HPDE6-E6E7 (cell line): ENCODE measurements around the gene PRKG1.
A peak's percentile ranks its signal among the peaks of the same experiment; 100 is the strongest.
"Not testable (repeated sequence)": the region's sequence is repeated elsewhere in the genome, so short reads cannot be mapped to it uniquely, and the experiment has no call there.

Experiments used
- DNase-seq: peaks from one replicate; pipeline ENCODE4 v3.0.0; 2011; ENCODE audit warnings: missing footprints; ENCODE audit errors: extremely low spot score

PRKG1 gene

DNA sequence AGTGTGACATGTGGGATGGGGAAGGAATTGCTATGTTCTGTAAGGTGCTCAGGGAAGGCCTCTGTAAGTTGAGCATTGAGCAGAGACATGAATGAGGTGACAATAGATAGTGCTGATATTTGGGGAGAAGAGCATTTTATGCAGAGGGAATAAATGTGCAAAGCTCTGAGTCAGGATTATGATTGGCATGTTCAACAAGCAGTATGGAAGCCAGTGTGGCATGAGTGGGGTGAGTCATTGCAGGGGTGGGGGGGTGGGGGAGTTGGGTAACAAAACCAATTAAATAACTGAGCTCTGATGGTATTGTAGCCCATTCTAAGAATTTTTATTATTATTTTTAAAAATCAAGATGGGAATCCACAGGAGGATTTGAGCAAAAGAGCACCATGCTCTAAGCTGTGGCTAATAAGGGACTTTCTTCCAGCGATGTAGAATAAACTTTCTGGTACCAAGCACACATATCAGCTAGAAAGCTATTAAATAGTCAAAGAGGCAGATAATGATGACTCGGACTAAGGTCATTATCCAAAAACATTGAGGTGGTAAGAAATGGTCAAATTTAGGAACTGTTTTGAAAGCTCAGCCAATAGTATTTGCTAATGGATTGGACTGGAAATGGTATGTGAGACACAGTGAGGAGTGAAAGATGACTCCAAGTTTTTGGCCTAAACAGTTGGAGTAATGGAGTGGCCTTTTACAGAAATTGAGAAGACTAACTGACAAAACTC, 96.4 kb downstream of the PRKG1 start:
- peak; percentile 5 for DNase-seq

DNA sequence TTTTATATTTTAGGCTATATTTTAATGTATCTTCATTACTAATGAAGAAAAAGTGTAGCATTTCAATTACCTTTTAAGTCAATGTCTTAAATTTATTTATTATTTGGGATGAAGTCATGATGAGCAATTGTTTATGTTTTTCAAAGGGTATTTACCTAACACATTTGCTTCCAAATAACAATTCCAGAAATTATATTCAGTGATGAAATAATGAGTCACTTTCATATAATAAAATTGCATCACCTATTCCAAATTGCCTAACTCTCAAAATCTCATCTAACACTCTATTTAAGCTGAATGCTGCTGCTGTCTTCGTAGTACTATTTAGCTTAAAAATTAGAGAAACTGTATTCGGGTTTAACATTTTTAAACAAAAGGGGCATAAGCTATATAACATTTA, 97.7 kb downstream of the PRKG1 start:
- no peak for DNase-seq

DNA sequence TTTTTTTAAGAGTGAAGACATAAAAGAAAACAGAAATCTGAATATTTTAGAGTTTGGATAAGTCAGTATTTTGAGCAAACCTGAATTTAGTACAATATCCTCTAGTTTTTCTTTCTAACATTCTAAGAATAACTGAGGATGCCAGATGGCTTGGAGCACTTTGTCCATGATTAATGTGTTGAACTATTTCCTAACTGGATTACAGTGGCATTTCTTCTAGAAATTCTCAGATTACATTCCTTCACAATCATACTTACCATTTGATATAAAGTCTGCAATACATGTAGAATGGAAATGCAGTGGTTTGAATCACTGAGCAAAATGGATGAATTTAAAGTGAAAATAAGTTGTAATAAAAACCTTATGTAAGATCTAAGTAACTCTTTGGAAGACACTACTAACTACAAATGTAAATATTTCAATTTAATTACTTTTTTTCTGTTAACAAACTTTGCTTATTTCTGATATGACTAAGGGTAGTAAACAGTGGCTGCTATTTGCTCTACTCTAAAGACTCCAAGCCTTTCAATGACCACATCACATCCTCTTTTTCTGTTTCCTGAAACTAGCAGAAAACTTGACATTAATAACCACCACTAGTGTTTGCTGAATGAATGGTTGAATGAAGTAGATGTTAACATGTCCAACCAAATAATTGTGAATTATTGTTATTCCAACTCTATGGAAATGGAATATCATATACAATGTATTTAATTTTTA, 102.8 kb downstream of the PRKG1 start:
- DNase-seq, result no peak

DNA sequence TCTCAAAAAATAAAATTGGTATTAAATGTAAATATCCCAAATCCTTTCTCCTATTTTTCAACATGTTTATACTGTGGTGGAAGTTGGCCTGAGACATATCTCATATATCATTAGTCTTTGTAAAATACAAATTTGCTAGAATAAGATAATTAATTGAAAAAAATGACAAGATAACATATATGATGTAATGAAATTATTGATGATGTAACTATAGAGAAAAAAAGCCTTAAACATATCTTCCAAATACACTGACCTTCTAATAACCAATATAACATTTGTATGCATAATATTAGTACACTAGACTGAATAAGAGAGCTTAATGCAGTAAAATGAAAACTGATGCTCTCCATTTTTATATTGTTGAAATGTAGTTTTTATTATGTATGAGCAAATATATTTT, 104.3 kb downstream of the PRKG1 start:
- no peak for DNase-seq

DNA sequence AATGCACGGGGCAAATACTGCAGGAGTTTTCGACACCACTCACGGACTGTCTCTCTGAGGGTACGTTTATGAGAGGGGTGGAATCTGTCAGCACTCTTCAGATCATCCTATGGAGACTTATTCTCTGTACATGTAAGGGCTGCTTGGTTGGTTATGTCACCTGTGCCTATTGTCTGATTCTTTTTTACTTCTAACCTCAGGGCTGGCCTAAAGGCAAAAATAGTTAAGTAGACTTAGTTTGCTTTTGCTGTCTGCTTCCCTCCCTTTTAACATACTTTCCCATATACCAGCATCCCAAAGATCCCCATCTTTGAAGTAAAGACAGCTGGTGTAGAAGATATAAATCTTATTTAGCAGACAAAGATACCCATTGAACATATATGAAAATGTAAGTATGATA, 105.9 kb downstream of the PRKG1 start:
- DNase-seq, result no peak

DNA sequence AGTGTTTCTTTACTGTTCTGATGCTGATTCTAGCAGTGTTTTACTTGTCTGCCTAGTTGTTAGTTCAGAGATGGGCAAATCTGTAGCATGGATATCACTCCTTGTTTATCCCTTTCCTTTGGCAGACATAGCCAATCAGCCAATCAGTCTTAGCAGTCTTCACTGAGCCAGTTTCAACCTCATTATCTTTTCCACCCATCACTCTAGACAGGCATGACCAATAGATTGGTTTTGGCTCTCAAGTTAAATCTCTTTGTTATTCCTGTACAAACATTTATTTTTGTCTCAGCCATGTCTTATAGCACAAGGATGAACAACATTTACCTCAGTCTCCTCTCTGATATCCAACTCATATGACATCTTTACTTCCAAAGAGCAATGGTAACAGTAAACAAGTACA, 109.5 kb downstream of the PRKG1 start:
- no peak for DNase-seq

DNA sequence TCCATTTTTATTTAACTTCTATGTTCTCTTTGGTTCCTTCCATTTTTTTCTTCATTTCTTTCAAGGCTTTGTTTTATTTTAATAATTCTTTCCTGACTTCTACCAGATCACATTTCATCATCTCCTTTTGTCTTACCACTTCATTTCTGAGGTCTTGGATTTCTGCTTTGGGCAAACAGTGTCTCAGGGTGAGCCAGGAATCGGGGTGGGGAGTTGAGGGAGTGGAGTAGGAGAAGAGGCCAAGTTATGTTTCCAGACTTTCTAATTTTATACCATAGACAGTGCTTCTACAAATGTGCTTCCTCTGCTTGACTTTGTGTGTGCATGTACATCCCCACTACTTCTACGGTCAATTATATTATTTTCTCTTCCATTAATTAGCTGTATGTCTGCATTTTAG, 112.1 kb downstream of the PRKG1 start:
- no peak for DNase-seq

DNA sequence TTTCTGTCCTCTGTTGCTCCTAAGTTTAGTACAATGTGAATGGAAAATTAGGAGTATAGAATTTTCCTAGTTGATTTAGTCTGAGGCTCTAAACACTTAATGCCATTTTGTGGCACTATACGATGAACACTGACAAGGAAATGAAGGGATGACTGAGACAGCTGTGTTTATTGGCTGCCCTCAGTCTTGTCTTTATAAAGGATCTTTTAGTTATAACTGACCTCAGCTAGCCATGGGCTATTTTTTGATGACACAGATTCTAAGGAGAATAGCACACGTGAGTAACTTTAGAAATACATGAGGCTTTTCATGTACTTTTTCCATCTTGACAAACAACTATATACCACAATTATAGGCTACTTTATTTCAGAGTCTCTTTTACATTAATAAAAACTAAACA, 113.7 kb downstream of the PRKG1 start:
- DNase-seq, result no peak

DNA sequence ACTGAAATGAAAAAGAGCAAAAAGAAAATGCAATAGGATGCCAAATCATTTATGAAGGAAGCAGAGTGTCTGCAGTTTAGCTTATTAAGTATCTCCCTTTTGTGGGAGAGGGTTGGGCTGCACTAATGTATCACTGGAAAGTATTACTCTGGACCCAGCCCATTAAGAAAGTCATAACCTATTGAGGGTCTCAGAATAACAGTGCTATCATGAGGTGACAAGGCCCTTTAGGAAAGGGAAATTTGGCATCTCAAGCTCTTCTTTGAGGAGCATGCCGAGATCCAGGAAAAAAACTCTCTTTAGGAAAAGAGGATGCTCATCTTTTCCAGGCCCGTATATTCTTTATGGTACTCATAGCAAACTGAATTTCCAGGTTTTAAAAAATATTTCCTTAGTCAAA, 114.6 kb downstream of the PRKG1 start:
- DNase-seq, result no peak

DNA sequence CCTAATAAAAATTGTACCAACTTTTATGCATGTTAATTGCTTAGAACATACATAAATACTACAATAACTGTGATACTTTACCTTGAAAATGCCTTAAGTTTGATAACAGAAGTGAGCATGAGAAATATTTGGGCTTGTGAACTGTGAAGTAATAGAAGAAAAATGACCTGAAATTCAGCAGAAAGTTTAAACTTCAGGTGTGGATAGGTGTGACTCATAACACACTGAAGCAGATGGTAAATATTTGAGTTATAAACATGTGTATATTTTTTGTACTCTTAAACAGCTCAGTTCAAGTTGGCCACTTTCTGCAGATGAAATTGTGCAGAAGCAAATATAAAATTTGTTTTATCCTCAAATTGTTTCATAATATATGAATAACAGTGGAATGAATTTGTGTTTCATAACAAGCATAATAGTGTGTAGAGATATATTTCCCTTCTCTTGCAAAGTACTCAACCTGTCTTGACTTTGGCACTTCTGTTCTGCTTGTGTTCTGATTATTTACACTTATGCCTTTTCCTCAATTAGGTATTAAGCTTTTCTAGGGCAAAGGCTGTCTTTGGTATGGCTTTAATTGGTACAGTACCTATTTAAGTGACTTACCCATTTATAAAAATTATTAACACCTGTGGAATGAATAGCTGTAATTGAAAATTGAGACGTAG, 122.4 kb downstream of the PRKG1 start:
- DNase-seq, result no peak

DNA sequence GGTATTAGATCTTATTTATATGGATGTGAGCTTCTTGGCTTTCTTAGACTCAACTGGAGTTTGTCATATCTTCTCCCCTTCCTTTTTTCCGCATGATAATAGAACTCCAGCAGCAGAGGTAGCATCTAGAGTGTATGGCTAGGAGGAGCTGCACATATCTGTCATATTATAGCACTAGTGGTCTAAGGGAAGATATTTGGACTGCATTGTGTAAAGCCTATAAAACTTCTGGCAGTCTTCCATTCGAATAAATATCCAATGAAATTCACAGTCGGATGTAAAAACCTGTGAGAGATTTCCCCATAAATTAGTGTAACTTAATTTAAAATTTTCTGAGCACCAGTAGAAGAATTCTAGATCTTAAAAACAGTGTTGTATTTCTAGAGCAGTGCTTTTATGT, 123.9 kb downstream of the PRKG1 start:
- DNase-seq, result no peak

DNA sequence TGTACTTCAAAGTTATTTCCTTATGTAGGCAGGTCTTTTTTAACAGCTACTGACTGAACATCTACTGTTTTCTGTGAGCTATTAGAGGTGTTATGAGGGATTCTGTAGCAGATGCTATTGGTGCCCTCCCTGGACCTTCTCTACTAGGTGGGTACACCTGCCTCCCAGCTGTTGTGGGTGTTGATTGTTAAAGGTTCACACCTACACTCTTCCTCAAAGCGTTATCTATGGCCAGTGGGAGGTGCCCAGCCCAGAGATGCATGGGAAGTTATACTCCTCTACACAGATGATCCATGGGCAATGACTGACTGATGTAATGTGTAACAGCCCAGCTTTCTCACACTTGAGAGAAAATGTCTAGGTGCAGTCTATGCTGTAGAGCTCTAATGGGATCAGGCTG, 127.7 kb downstream of the PRKG1 start:
- no peak for DNase-seq

DNA sequence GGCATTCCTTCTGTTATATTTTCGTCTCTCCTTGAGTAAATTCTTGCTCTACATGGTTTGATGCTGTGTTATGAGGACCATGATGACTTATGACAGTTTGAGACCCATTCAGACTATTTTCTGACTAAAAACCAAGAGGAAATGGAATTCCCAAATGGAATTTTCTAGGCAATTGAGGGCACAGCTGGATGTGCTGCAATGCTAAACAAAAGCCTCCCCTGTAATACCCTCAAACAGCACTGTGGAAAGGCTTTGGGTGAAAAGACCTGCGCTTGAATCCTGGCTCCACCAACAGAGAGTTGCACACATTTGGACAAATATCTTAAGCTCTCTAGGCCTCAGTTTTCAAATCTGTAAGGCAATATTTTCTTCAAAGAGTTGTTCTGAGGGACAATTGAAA, 129.1 kb downstream of the PRKG1 start:
- DNase-seq, result no peak

DNA sequence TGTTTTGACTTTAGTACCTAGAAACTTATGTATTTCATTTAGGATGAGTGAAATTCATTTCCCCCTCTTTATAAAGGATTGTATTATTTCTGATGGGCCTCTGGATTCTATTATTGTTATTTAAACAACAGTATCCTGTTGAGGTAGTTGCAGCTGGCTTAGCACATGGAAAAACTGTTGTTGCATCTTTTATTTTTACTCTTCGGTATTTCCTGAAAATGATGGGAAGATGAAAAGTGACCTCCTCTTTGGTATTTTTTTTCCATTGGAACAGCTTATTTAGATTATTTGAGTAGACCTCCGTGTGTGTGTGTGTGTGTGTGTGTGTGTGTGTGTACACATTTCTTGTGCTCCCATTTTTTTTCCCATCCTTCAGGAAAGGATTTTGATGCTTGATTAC, 129.8 kb downstream of the PRKG1 start:
- DNase-seq, result no peak

DNA sequence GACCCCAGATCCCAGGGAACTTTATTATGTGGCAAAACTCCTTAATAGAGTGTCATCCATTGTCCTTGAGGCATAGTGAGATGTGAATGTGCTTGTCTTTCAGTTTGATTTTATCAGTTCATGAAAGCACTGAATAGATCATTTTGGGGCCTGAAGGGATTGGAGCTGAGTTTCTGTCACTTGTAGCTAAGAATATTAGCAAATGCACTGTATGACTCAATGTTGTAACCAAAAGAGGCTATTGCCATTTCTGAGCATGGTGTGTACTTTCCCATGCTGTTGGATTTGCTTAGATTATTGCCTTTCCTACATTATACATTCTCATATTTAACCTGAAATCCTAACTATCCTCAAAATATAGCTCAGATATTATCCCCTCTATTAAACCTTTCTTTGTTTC, 130.4 kb downstream of the PRKG1 start:
- DNase-seq, result no peak

DNA sequence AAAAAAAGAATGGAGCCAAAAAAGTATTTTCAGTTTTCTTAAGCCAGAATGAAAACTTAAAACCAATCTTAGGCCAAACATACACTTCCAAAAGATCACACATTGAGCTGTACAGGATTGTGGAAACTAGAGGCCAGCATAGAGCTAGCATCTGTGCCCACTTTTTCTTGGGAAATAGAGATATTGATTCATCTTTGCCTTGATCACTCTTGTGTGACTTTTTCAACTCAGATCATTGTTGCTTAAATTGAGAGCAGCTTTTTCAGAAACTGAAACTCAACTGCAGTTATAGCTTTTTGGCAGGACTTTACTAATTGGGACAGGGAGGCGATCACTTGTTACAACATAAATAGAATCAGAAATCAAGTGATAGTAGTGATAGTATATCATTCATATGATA, 132.2 kb downstream of the PRKG1 start:
- no peak for DNase-seq

DNA sequence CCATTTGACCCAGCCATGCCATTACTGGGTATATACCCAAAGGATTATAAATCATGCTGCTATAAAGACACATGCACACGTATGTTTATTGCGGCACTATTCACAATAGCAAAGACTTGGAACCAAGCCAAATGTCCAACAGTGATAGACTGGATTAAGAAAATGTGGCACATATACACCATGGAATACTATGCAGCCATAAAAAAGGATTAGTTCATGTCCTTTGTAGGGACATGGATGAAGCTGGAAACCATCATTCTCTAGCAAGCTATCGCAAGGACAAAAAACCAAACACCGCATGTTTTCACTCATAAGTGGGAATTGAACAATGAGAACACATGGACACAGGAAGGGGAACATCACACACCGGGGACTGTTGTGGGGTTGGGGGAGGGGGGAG, 138.7 kb downstream of the PRKG1 start:
- DNase-seq, result not testable (repeated sequence)

DNA sequence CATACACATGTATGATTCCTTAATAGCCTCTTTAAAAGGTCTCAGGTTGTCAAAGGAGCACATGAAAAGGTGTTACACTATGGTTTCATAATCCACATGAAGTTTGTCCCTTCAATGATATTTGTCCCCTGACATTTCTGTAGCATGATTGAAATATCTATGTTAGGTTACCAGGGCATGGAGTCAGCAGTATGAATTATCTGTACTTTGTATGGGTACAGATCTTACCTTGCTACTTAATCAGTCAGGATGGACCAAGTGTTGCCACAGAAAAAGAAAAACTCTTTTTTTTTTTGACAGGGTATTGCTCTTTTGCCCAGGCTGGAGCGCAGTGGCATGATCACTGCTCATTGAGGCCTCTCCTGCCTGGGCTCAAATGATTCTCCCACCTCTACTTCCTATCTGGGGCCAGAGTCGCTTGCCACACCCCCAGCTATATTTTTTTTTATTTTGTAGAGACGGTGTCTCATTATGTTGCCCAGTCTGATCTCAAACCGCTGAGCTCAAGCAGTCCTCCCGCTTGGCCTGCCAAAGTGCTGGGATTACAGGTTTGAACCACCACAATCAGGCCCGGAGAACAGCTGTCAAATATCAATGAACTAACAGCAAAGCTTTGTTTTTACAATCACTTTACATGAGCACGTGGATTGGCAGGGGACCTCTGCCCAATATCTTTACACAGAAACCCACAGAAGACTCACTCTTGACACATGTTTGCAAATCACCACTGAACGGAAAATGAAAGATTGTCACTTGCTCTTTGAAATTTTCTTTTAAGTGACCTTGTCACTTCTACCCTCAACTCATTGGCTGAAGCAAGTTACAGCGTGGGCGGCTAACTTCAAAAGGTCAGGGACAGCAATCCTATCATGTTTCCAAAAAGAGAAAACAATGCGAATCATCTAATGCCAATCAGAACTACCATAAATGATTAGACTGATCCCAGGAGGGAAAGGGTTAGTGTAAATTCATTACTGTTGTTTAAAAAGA, 140.2 kb downstream of the PRKG1 start:
- DNase-seq, result no peak

DNA sequence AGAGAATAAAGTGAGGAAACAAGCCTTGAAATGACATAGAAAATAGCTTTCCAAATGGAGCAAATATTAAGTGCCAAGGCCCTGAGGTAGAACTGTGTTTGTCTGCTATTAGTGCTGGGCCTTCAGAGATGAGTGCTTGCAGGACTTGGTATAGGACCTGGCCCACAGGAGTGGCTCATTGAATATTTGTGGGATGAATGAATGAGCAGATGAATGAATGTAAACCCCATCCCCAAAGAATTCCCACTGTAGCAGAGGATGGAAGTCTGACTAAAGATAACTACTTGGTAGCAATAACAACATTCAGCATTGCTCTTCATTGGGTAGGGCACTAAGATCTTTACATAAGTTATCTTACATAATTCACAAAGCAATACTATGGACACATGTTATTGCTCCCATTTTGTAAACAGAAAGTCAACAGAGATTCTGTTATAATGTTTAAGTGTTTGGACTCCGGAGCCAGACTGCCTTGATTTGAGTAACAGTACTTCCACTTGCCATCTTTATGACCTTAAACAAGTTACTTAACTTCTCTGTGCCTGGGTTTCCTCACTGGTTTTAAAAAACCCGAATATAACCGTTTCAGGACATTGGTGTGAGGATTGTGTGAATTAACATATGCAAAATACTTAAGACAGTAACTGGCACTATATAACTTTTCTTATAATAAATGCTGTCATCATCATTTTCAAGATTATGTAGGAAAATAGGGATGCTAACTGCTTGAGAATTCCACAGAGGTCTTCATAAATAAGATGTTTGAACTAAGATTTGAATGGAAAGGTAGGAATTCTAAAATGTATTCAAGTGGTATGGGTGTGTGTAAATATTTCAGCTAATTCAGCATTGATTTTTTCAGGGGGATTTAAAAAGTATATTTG, 141.9 kb downstream of the PRKG1 start:
- DNase-seq, result no peak

DNA sequence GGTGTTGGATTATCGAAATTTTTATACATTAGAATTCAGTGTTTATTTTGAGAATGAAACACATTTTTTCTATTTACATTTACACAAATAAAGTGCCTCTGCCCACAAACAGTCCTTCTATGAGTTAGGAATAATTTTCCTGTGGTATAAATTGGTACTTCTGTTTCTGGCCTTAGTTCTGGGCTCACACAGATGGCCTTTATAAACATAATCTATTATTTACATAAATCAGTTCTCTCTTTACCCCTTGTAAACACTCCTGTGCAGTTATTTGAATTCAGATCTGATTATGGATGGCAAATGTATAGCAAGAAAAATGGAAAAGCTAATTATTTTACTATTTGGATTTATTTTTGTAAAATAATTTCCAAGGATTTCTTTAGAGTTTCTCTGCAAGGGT, 143.2 kb downstream of the PRKG1 start:
- no peak for DNase-seq

DNA sequence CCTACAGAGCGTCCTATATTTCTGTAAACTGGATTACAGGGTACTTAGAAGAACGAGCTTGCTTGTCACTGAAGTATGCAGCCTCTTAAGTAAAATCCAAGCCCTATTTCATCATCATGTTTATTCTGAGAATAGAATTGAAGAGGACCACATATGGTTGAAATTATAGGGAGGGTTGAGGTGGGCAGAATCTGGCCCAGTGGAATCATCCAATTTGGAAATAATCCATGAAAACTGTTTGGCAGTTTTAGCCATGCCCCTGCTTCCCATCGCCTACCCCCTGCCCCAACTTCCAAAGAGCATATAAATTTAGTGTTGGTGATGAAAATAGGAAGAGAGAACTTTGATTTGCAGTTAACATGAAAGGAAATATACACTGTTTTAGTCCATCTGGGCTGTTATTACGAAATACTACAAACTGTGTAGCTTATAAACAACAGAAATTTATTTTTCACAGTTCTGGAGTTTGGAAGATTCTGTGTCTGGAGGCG, 150.4 kb downstream of the PRKG1 start:
- DNase-seq, result no peak
